K562 (cell line): ENCODE measurements around the gene TPBGL. TPM values are rescaled to one million over a fixed set of nuclear protein-coding genes. Genes with fewer than 3 reads are reported as not detected.

Experiments
- ATAC-seq: fragments of 200-7000 bp; cut with Tn5 transposase; 3 replicates; pipeline ENCODE4 v1.9.1; 2020; ENCODE audit warnings: moderate library complexity
- BruUV-seq: library from RNA; stranded (reverse); fragments of 400-500 nt; replicated peaks from 2 replicates; lab custom pipeline; 2021; lab: Mats Ljungman, UMichigan
- CTCF ChIA-PET: fragments of 300-600 bp; formaldehyde crosslinking; extraction: SDS; loops from one replicate; lab custom pipeline; 2021; ENCODE audit warnings: low intra/inter-chr PET ratio; lab: Yijun Ruan, JAX
- POLR2A ChIA-PET: fragments of 300-600, 350-650 bp; sonication (Branson Sonifier 250); formaldehyde crosslinking; extraction: SDS; loops from one replicate; lab custom pipeline; 2021; ENCODE audit warnings: antibody characterized with exemption, inconsistent platforms; lab: Yijun Ruan, JAX
- DNase-seq, 4 experiments: peaks; one replicate each; pipeline versions ENCODE4 v3.0.0 to v3.0.0-alpha.2; 2011 to 2018; ENCODE audit warnings: low spot score in 3 of 4, mixed read lengths in 3 of 4; ENCODE audit errors: extremely low read depth in 1 of 4
- FAIRE-seq: peaks from 2 replicates; lab custom pipeline; 2011; peaks lifted over from hg19 to GRCh38; lab: Jason Lieb, UNC
- H2AFZ ChIP-seq: 2 replicates; pipeline ENCODE4 v1.6.0; 2011; ENCODE audit warnings: low read depth, low read length, control low read depth, inconsistent platforms
- H3K27ac ChIP-seq: fragments of 200-600 bp; 3 replicates; pipeline ENCODE4 v1.8.0; 2011; ENCODE audit warnings: low read depth, mild to moderate bottlenecking, control low read depth, inconsistent platforms, low read length, moderate library complexity, mixed read lengths; ENCODE audit errors: extremely low read depth
- H3K27me3 ChIP-seq, 2 experiments: fragments of 300-600 bp in 1 of 2; 2 replicates in 1 of 2; 3 replicates in 1 of 2; pipeline versions ENCODE4 v1.6.0 to v1.8.0; 2011; ENCODE audit warnings: inconsistent platforms in 2 of 2, low read length in 2 of 2, mild to moderate bottlenecking in 1 of 2, mixed read lengths in 1 of 2, moderate library complexity in 1 of 2; ENCODE audit not compliant: control insufficient read depth in 2 of 2, insufficient read depth in 2 of 2
- H3K36me3 ChIP-seq: fragments of 300-600 bp; 3 replicates; pipeline ENCODE4 v1.8.0; 2011; ENCODE audit warnings: mild to moderate bottlenecking, low read length, inconsistent platforms; ENCODE audit not compliant: control insufficient read depth, insufficient read depth
- H3K4me1 ChIP-seq, 2 experiments: fragments of 200-600 bp in 1 of 2; replicated peaks in 1 of 2; 2 replicates in 1 of 2; 3 replicates in 1 of 2; pipeline versions ENCODE4 v1.5.1 to v1.8.0; 2011; ENCODE audit warnings: inconsistent platforms in 2 of 2, low read length in 2 of 2, mild to moderate bottlenecking in 1 of 2, mixed read lengths in 1 of 2, moderate library complexity in 1 of 2; ENCODE audit not compliant: control insufficient read depth in 2 of 2, insufficient read depth in 2 of 2
- H3K4me2 ChIP-seq: 2 replicates; pipeline ENCODE4 v1.6.1; 2011; ENCODE audit warnings: low read length, control low read depth, inconsistent platforms, mixed read lengths; ENCODE audit not compliant: insufficient read depth
- H3K4me3 ChIP-seq: fragments of 200-600 bp; sonication (generic), shearing (Covaris generic); 2 replicates; pipeline ENCODE4 v1.5.1; 2016; ENCODE audit warnings: control low read depth, inconsistent platforms
- H3K79me2 ChIP-seq: fragments of 200-600 bp; 3 replicates; pipeline ENCODE4 v1.8.0; 2011; ENCODE audit warnings: low read length, inconsistent platforms; ENCODE audit not compliant: control insufficient read depth, insufficient read depth
- H3K9ac ChIP-seq, 2 experiments: 2 replicates each; pipeline versions ENCODE4 v1.6.0 to v1.6.1; 2011; ENCODE audit warnings: low read depth in 2 of 2, low read length in 2 of 2, control low read depth in 1 of 2, inconsistent platforms in 1 of 2, mild to moderate bottlenecking in 1 of 2, mixed read lengths in 1 of 2; ENCODE audit not compliant: insufficient read depth in 1 of 2
- H3K9me1 ChIP-seq: one replicate; pipeline ENCODE4 v1.6.0; 2011; ENCODE audit warnings: inconsistent platforms, mild to moderate bottlenecking, low read length, moderate library complexity; ENCODE audit not compliant: control insufficient read depth, insufficient read depth
- H3K9me3 ChIP-seq: replicated peaks from 2 replicates; pipeline ENCODE4 v1.5.1; 2011; ENCODE audit warnings: low read depth, low read length, inconsistent platforms; ENCODE audit not compliant: control insufficient read depth, insufficient read depth
- H4K20me1 ChIP-seq: replicated peaks from 2 replicates; pipeline ENCODE4 v1.6.1; 2011; ENCODE audit warnings: low read length, inconsistent platforms, mixed read lengths; ENCODE audit not compliant: control insufficient read depth, insufficient read depth
- CHCHD3 ChIP-seq: fragments of 250-450 bp; sonication (Bioruptor Pico); IDR thresholded peaks from 2 replicates; pipeline ENCODE4 v2.1.2; 2022; ENCODE audit warnings: mild to moderate bottlenecking
- ELF2 ChIP-seq: fragments of 250-450 bp; sonication (Bioruptor Pico); IDR thresholded peaks from 2 replicates; pipeline ENCODE4 v1.5.0; 2021; ENCODE audit warnings: mild to moderate bottlenecking
- GTF2F1 ChIP-seq: IDR thresholded peaks from 2 replicates; pipeline ENCODE4 v1.6.1; 2011; ENCODE audit warnings: low read depth, low read length, improper control_type of control experiment
- HMG20B ChIP-seq: fragments of 250-450 bp; sonication (Bioruptor Pico); IDR thresholded peaks from 2 replicates; pipeline ENCODE4 v1.5.0; 2021; ENCODE audit warnings: mild to moderate bottlenecking
- MBD1 ChIP-seq: fragments of 250-450 bp; sonication (Bioruptor Pico); IDR thresholded peaks from 2 replicates; pipeline ENCODE4 v1.8.0; 2022; ENCODE audit warnings: inconsistent platforms
- RBBP5 ChIP-seq: fragments of 200-600 bp; sonication (generic); IDR thresholded peaks from 2 replicates; pipeline ENCODE4 v1.6.1; 2012; ENCODE audit warnings: borderline replicate concordance, mild to moderate bottlenecking, low read length, control low read depth, inconsistent platforms; ENCODE audit not compliant: insufficient read depth, poor library complexity, severe bottlenecking
- SRSF3 ChIP-seq: fragments of 200-400 bp; formaldehyde crosslinking; IDR thresholded peaks from 2 replicates; pipeline ENCODE4 v1.6.1; 2016; ENCODE audit warnings: mild to moderate bottlenecking, low read length, moderate library complexity; ENCODE audit not compliant: insufficient read depth
- TFAM ChIP-seq: fragments of 250-450 bp; sonication (Bioruptor Pico); conservative IDR thresholded peaks from 2 replicates; pipeline ENCODE4 v1.5.0; 2021; ENCODE audit warnings: mild to moderate bottlenecking, moderate library complexity
- ZBED1 ChIP-seq: IDR thresholded peaks from 2 replicates; pipeline ENCODE4 v1.6.1; 2014
- ZNF41 ChIP-seq: fragments of 250-450 bp; sonication (Bioruptor Pico); conservative IDR thresholded peaks from 2 replicates; pipeline ENCODE4 v1.4.0; 2020; ENCODE audit warnings: mild to moderate bottlenecking
- ZNF584 ChIP-seq: fragments of 200-800 bp; sonication (Bioruptor generic); IDR thresholded peaks from 2 replicates; pipeline ENCODE4 v1.6.1; 2016; ENCODE audit warnings: low read depth, mild to moderate bottlenecking, missing genetic modification characterization, missing compliant biosample characterization
- ZNF589 ChIP-seq: fragments of 200-800 bp; sonication (Bioruptor generic); IDR thresholded peaks from 2 replicates; pipeline ENCODE4 v1.6.1; 2016; ENCODE audit warnings: low read depth, missing genetic modification characterization, missing compliant biosample characterization
- ZNF778 ChIP-seq: fragments of 450-650 bp; formaldehyde crosslinking; IDR thresholded peaks from 2 replicates; pipeline ENCODE4 v1.4.0; 2020; ENCODE audit warnings: mild to moderate bottlenecking, moderate library complexity
- WGBS: fragments of 100-300 bp; shearing (Covaris generic); methylation state at CpG from one replicate; pipeline ENCODE4 v1.1.6; 2016; ENCODE audit warnings: low coverage, mixed read lengths; ENCODE audit not compliant: insufficient coverage; ENCODE audit errors: missing lambda C conversion rate; 5-methylcytosine and 5-hydroxymethylcytosine counted together
- in situ Hi-C: fragments of 300-500 bp; cut with MboI; formaldehyde crosslinking; loops from 4 replicates; pipeline ENCODE4 v1.15.0; 2018; ENCODE audit warnings: inconsistent platforms, mixed read lengths
- intact Hi-C: fragments of 100-400 bp; cut with micrococcal nuclease; formaldehyde crosslinking; loops from 2 replicates; pipeline ENCODE4 v1.14.2; 2022
- polyA plus RNA-seq, 8 experiments: library from polyadenylated mRNA; depleted of rRNA in 4 of 8; stranded (reverse) in 5 of 8; unstranded in 3 of 8; fragments of >200 nt; fragmentation: Nextera tagmentation in 2 of 8; fragmentation: Illumina TruSeq in 1 of 8; extraction: Ambion mirVana in 2 of 8; extraction: Trizol in 1 of 8; gene quantifications; 2 replicates each; pipeline versions ENCODE4 v1.2.1 to v1.2.3, GENCODE V29; 2011 to 2014; ENCODE audit warnings: inconsistent platforms in 1 of 8, missing spikeins in 1 of 8
- total RNA-seq, 7 experiments: library from RNA; depleted of rRNA in 6 of 7; stranded (reverse); fragments of >200 nt in 6 of 7; fragmentation: Illumina TruSeq in 2 of 7; extraction: Trizol in 2 of 7; gene quantifications; 2 replicates each; pipeline versions ENCODE4 v1.2.1 to v1.2.3, GENCODE V29; 2011 to 2021; ENCODE audit warnings: low replicate concordance in 1 of 7
- TF ChIP-seq, protein P1 (sequence below): fragments of 250-450 bp; sonication (Bioruptor Pico); IDR thresholded peaks from 2 replicates; pipeline ENCODE4 v1.4.0; 2020

Gene TPBGL
- total and polyA plus RNA-seq, 9 of the 15 experiments (the other 6 are each of a cell fraction or from before 2014, with no cell fraction given) = 0.04 to 0.11 (median 0.06) TPM; not detected in 6

- Histone ChIP-seq H3K79me2 (no peaks in the 10 kb centered on the region), H3K4me2 (no peak overlapping the region), H3K9ac (no peak overlapping the region), H2AFZ (no peak overlapping the region), H3K27ac (no peak overlapping the region), H3K4me3 (no peak overlapping the region), H4K20me1 (0 out of 2 replicates have a peak, but pooled peaks cover 2% of the 10 kb centered on the region), H3K9me1 (peaks cover 4% of the 10 kb centered on the region), H3K36me3 (peaks cover 85% of the 10 kb centered on the region), H3K27me3 (no peaks in the 10 kb centered on the region), H3K9me3 (no peaks in the 10 kb centered on the region), H3K4me1 (peaks cover 0 to 3% of the 10 kb centered on the region in 2 experiments; a peak in 1 of 5 replicates)
- no TSS peak for BruUV-seq
- in situ Hi-C loops (loop anchor here (5.0 kb wide), 1 partner anchor 105 kb away; no protein-coding TSS in a partner anchor), intact Hi-C loops (no loop called here)
- ChIA-PET POLR2A (interaction anchor here (0.6 to 2.3 kb wide), 3 partner anchors 15 to 869 kb away, joined by 3 to 7 read pairs (median 4); no protein-coding TSS in a partner anchor), CTCF (no interaction called here)
- WGBS = 85% methylated on average over 9 of the region's 11 CpGs
- ATAC-seq = no peak
- no peak for DNase-seq
- no peak for FAIRE-seq
- TF ChIP-seq ZNF778 (CRISPR knock-in tag) (no peak), SRSF3 (no peak), ZBED1 (no peak), ZNF584 (no peak), CHCHD3 (CRISPR knock-in tag) (no peak), MBD1 (no peak), ELF2 (no peak), RBBP5 (no peak), GTF2F1 (no peak), HMG20B (CRISPR knock-in tag) (no peak), ZNF589 (no peak), TFAM (no peak), ZNF41 (CRISPR knock-in tag) (no peak)
- TF ChIP-seq, protein P1, sequence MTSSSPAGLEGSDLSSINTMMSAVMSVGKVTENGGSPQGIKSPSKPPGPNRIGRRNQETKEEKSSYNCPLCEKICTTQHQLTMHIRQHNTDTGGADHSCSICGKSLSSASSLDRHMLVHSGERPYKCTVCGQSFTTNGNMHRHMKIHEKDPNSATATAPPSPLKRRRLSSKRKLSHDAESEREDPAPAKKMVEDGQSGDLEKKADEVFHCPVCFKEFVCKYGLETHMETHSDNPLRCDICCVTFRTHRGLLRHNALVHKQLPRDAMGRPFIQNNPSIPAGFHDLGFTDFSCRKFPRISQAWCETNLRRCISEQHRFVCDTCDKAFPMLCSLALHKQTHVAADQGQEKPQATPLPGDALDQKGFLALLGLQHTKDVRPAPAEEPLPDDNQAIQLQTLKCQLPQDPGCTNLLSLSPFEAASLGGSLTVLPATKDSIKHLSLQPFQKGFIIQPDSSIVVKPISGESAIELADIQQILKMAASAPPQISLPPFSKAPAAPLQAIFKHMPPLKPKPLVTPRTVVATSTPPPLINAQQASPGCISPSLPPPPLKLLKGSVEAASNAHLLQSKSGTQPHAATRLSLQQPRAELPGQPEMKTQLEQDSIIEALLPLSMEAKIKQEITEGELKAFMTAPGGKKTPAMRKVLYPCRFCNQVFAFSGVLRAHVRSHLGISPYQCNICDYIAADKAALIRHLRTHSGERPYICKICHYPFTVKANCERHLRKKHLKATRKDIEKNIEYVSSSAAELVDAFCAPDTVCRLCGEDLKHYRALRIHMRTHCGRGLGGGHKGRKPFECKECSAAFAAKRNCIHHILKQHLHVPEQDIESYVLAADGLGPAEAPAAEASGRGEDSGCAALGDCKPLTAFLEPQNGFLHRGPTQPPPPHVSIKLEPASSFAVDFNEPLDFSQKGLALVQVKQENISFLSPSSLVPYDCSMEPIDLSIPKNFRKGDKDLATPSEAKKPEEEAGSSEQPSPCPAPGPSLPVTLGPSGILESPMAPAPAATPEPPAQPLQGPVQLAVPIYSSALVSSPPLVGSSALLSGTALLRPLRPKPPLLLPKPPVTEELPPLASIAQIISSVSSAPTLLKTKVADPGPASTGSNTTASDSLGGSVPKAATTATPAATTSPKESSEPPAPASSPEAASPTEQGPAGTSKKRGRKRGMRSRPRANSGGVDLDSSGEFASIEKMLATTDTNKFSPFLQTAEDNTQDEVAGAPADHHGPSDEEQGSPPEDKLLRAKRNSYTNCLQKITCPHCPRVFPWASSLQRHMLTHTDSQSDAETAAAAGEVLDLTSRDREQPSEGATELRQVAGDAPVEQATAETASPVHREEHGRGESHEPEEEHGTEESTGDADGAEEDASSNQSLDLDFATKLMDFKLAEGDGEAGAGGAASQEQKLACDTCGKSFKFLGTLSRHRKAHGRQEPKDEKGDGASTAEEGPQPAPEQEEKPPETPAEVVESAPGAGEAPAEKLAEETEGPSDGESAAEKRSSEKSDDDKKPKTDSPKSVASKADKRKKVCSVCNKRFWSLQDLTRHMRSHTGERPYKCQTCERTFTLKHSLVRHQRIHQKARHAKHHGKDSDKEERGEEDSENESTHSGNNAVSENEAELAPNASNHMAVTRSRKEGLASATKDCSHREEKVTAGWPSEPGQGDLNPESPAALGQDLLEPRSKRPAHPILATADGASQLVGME (CRISPR knock-in tag) = no peak
Observed at GRCh38 chr11:75277211-75277805, 36.7 kb downstream of the TPBGL start.
